H1 (cell line): Measurements from ENCODE around the gene ZNF516. TPM values are rescaled to one million over a fixed set of nuclear protein-coding genes. Genes with fewer than 3 reads are reported as not detected.
"Not testable (repeated sequence)": the region's sequence is repeated elsewhere in the genome, so short reads cannot be mapped to it uniquely, and the experiment has no call there.

Experiments used
- CTCF ChIA-PET: fragments of 300-600 bp; sonication (Branson Sonifier 250); formaldehyde crosslinking; loops from one replicate; lab custom pipeline; 2021; ENCODE audit not compliant: partially characterized antibody; lab: Charles Lee
- POLR2A ChIA-PET: fragments of 300-600 bp; sonication (Branson Sonifier 250); formaldehyde crosslinking; loops from one replicate; lab custom pipeline; 2021; ENCODE audit warnings: inconsistent platforms; ENCODE audit not compliant: partially characterized antibody; lab: Charles Lee
- DNase-seq, 2 experiments: peaks; one replicate each; pipeline versions ENCODE4 v3.0.0 to v3.0.0-alpha.2; 2010 to 2022; ENCODE audit warnings: low spot score in 2 of 2, low read depth in 1 of 2, mixed read lengths in 1 of 2
- FAIRE-seq: peaks from 2 replicates; lab custom pipeline; 2011; peaks lifted over from hg19 to GRCh38; lab: Jason Lieb, UNC
- H2AFZ ChIP-seq: 2 replicates; pipeline ENCODE4 v1.8.1; 2012; ENCODE audit warnings: low read length, inconsistent platforms
- H2AK5ac ChIP-seq: 2 replicates; pipeline ENCODE4 v1.6.1; 2013; ENCODE audit warnings: low read depth, low read length
- H2BK120ac ChIP-seq: replicated peaks from 2 replicates; pipeline ENCODE3; 2013; ENCODE audit warnings: low read depth, low read length, inconsistent platforms
- H2BK12ac ChIP-seq: 2 replicates; pipeline ENCODE4 v1.6.1; 2013; ENCODE audit warnings: low read depth, low read length
- H2BK15ac ChIP-seq: 2 replicates; pipeline ENCODE4 v1.6.1; 2013; ENCODE audit warnings: low read length
- H2BK20ac ChIP-seq: 2 replicates; pipeline ENCODE4 v1.6.1; 2013; ENCODE audit warnings: low read length
- H2BK5ac ChIP-seq: 2 replicates; pipeline ENCODE4 v1.6.1; 2013; ENCODE audit warnings: low read depth, low read length
- H3K14ac ChIP-seq: 2 replicates; pipeline ENCODE4 v1.6.1; 2013; ENCODE audit warnings: inconsistent platforms; ENCODE audit not compliant: insufficient read length
- H3K18ac ChIP-seq: 2 replicates; pipeline ENCODE4 v1.6.1; 2013; ENCODE audit warnings: low read length; ENCODE audit errors: extremely low read depth
- H3K23ac ChIP-seq: 2 replicates; pipeline ENCODE4 v1.6.1; 2013; ENCODE audit warnings: inconsistent platforms; ENCODE audit not compliant: insufficient read length
- H3K23me2 ChIP-seq: 2 replicates; pipeline ENCODE4 v1.6.1; 2013; ENCODE audit warnings: low read depth, low read length
- H3K27ac ChIP-seq: 2 replicates; pipeline ENCODE4 v1.6.1; 2011; ENCODE audit warnings: low read depth, low read length, inconsistent platforms
- H3K27me3 ChIP-seq, 4 experiments: replicated peaks in 1 of 4; 1 replicate in 1 of 4; 2 replicates in 3 of 4; pipeline versions ENCODE4 v1.6.1 to v1.8.1; 2011 to 2013; ENCODE audit warnings: low read length in 3 of 4, mild to moderate bottlenecking in 3 of 4, inconsistent platforms in 2 of 4, mixed read lengths in 2 of 4, moderate library complexity in 1 of 4; ENCODE audit not compliant: control insufficient read depth in 3 of 4, insufficient read depth in 3 of 4; ENCODE audit errors: extremely low read depth in 1 of 4
- H3K36me3 ChIP-seq, 4 experiments: 2 replicates each; pipeline versions ENCODE4 v1.6.1 to v1.8.1; 2011 to 2013; ENCODE audit warnings: mild to moderate bottlenecking in 4 of 4, low read length in 3 of 4, moderate library complexity in 2 of 4, control low read depth in 1 of 4, inconsistent platforms in 1 of 4; ENCODE audit not compliant: insufficient read depth in 4 of 4, control insufficient read depth in 2 of 4
- H3K4ac ChIP-seq: replicated peaks from 2 replicates; pipeline ENCODE3; 2013; ENCODE audit warnings: low read length, low read depth, mixed read lengths, inconsistent platforms; ENCODE audit not compliant: insufficient read length
- H3K4me1 ChIP-seq, 4 experiments: replicated peaks in 1 of 4; 1 replicate in 1 of 4; 2 replicates in 3 of 4; pipeline versions ENCODE4 v1.6.1 to v1.8.1; 2011 to 2013; ENCODE audit warnings: low read length in 3 of 4, inconsistent platforms in 2 of 4, mixed read lengths in 1 of 4; ENCODE audit not compliant: insufficient read depth in 4 of 4, control insufficient read depth in 3 of 4
- H3K4me2 ChIP-seq, 2 experiments: 2 replicates each; pipeline versions ENCODE4 v1.6.1 to v1.8.1; 2011 to 2013; ENCODE audit warnings: low read depth in 2 of 2, low read length in 2 of 2, control low read depth in 1 of 2, inconsistent platforms in 1 of 2, mild to moderate bottlenecking in 1 of 2; ENCODE audit not compliant: insufficient read depth in 1 of 2
- H3K4me3 ChIP-seq, 4 experiments: fragments of 200-600, 300-600 bp in 1 of 4; sonication (generic), shearing (Covaris generic), sonication (Bioruptor Twin) in 1 of 4; 2 replicates each; pipeline versions ENCODE4 v1.5.1 to v1.8.1; 2011 to 2016; ENCODE audit warnings: low read length in 4 of 4, low read depth in 3 of 4, control low read depth in 2 of 4, inconsistent platforms in 2 of 4, mild to moderate bottlenecking in 2 of 4, mixed read lengths in 1 of 4, moderate library complexity in 1 of 4; ENCODE audit not compliant: insufficient read depth in 2 of 4; ENCODE audit errors: extremely low read depth in 1 of 4
- H3K56ac ChIP-seq: replicated peaks from 2 replicates; pipeline ENCODE3; 2013; ENCODE audit warnings: low read depth, mild to moderate bottlenecking, mixed read lengths, low read length, inconsistent platforms; ENCODE audit not compliant: insufficient read length
- H3K79me1 ChIP-seq: 2 replicates; pipeline ENCODE4 v1.6.1; 2013; ENCODE audit warnings: low read depth, low read length, control low read depth
- H3K79me2 ChIP-seq, 2 experiments: 2 replicates each; pipeline versions ENCODE4 v1.6.1 to v1.8.1; 2012 to 2013; ENCODE audit warnings: low read length in 2 of 2, mild to moderate bottlenecking in 2 of 2, inconsistent platforms in 1 of 2; ENCODE audit not compliant: insufficient read depth in 2 of 2, control insufficient read depth in 1 of 2
- H3K9ac ChIP-seq, 4 experiments: replicated peaks in 1 of 4; 1 replicate in 1 of 4; 2 replicates in 3 of 4; pipeline versions ENCODE4 v1.6.1 to v1.8.1; 2011 to 2013; ENCODE audit warnings: low read depth in 3 of 4, low read length in 3 of 4, control low read depth in 2 of 4, mild to moderate bottlenecking in 2 of 4, moderate library complexity in 2 of 4, inconsistent platforms in 1 of 4; ENCODE audit errors: extremely low read depth in 1 of 4
- H3K9me3 ChIP-seq, 2 experiments: 2 replicates each; pipeline versions ENCODE4 v1.6.1 to v1.8.1; 2012 to 2013; ENCODE audit warnings: mild to moderate bottlenecking in 2 of 2, moderate library complexity in 2 of 2, control low read depth in 1 of 2, inconsistent platforms in 1 of 2, low read depth in 1 of 2, low read length in 1 of 2, mixed read lengths in 1 of 2; ENCODE audit not compliant: insufficient read depth in 2 of 2
- H4K20me1 ChIP-seq, 2 experiments: replicated peaks in 1 of 2; 2 replicates each; pipeline versions ENCODE3 to v1.8.1; 2011 to 2013; ENCODE audit warnings: inconsistent platforms in 2 of 2, low read length in 2 of 2, mild to moderate bottlenecking in 1 of 2; ENCODE audit not compliant: insufficient read depth in 2 of 2, control insufficient read depth in 1 of 2
- H4K5ac ChIP-seq: 2 replicates; pipeline ENCODE4 v1.6.1; 2013; ENCODE audit warnings: low read length, low read depth, mixed read lengths, inconsistent platforms; ENCODE audit not compliant: insufficient read length
- H4K8ac ChIP-seq: 2 replicates; pipeline ENCODE4 v1.8.0; 2013; ENCODE audit warnings: mild to moderate bottlenecking, moderate library complexity, low read length, inconsistent platforms; ENCODE audit not compliant: insufficient read depth; ENCODE audit errors: extremely low read depth
- H4K91ac ChIP-seq: replicated peaks from 2 replicates; pipeline ENCODE3; 2013; ENCODE audit warnings: low read length, mixed read lengths, inconsistent platforms; ENCODE audit not compliant: insufficient read length
- GABPA ChIP-seq: IDR thresholded peaks from 2 replicates; pipeline ENCODE4 v1.6.1; 2011; ENCODE audit warnings: mild to moderate bottlenecking, low read length, moderate library complexity, borderline replicate concordance; ENCODE audit not compliant: insufficient read depth
- GTF2F1 ChIP-seq: IDR thresholded peaks from 2 replicates; pipeline ENCODE4 v1.6.1; 2012; ENCODE audit warnings: low read depth, low read length, improper control_type of control experiment, borderline replicate concordance
- KDM1A ChIP-seq: fragments of 200-600, 300-600 bp; sonication (generic); IDR thresholded peaks from 2 replicates; pipeline ENCODE4 v1.7.1; 2016; ENCODE audit warnings: mild to moderate bottlenecking, low read length, borderline replicate concordance
- NANOG ChIP-seq: IDR thresholded peaks from 2 replicates; pipeline ENCODE4 v1.6.1; 2011; ENCODE audit warnings: low read length, low read depth, mild to moderate bottlenecking, inconsistent platforms; ENCODE audit not compliant: insufficient read depth, poor library complexity, severe bottlenecking
- NRF1 ChIP-seq: IDR thresholded peaks from 2 replicates; pipeline ENCODE4 v1.6.1; 2011; ENCODE audit warnings: mild to moderate bottlenecking, low read depth, low read length, improper control_type of control experiment
- WGBS, 2 experiments: shearing (Covaris generic) in 1 of 2; methylation state at CpG; one replicate each; pipeline versions ENCODE4 v1.1.6 to v1.1.7; 2013 to 2015; ENCODE audit warnings: low lambda C conversion rate in 2 of 2, mixed read lengths in 2 of 2, inconsistent platforms in 1 of 2, low coverage in 1 of 2, missing lambda C conversion rate in 1 of 2; ENCODE audit not compliant: insufficient replicate concordance in 2 of 2, insufficient coverage in 1 of 2, insufficient read length in 1 of 2; ENCODE audit errors: extremely low coverage in 1 of 2, missing lambda C conversion rate in 1 of 2; 5-methylcytosine and 5-hydroxymethylcytosine counted together
- polyA plus RNA-seq, 7 experiments: library from polyadenylated mRNA; depleted of rRNA in 3 of 7; stranded (reverse) in 5 of 7; unstranded in 2 of 7; fragments of >200 nt in 5 of 7; fragments of 200-250 nt in 2 of 7; gene quantifications; 1 replicate in 5 of 7; 2 replicates in 1 of 7; 4 replicates in 1 of 7; pipeline versions ENCODE4 v1.2.1 to v1.2.3, GENCODE V29; 2011 to 2013; ENCODE audit warnings: missing spikeins in 2 of 7, mixed read lengths in 2 of 7
- total RNA-seq: library from RNA; stranded (reverse); fragmentation: NEBNext Ultra II Directional; extraction: Animal tissue kit (Norgen Biotek cat#: 25700); gene quantifications from 2 replicates; pipeline ENCODE4 v1.2.1, GENCODE V29; 2021
- TF ChIP-seq, protein P1 (sequence below): IDR thresholded peaks from 2 replicates; pipeline ENCODE4 v1.6.1; 2012; ENCODE audit warnings: low read length, inconsistent platforms

The ZNF516 gene
- total and polyA plus RNA-seq, 2 of the 8 experiments (the other 6 are each of a cell fraction or from before 2014, with no cell fraction given), result 7.3 to 17.0 TPM

DNA sequence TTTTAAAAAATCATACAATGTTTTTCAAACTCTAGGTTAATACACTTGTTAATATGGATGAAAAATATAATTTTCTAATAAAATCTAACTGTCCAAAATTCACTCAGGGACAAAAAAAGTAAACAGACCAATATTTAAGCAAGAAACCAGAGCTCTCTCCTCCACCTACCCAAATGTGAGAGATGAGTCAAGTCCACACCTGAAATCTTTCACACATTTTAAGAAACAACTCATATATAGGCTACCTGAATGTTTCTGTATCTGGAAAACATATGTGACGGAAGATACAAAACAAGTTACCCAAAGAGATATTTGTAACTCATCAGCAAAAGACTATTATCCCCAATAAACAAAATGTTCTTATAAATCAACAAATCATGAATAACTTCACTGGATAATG, 20.2 kb downstream of the ZNF516 start (continued):
- TF ChIP-seq, protein P1, sequence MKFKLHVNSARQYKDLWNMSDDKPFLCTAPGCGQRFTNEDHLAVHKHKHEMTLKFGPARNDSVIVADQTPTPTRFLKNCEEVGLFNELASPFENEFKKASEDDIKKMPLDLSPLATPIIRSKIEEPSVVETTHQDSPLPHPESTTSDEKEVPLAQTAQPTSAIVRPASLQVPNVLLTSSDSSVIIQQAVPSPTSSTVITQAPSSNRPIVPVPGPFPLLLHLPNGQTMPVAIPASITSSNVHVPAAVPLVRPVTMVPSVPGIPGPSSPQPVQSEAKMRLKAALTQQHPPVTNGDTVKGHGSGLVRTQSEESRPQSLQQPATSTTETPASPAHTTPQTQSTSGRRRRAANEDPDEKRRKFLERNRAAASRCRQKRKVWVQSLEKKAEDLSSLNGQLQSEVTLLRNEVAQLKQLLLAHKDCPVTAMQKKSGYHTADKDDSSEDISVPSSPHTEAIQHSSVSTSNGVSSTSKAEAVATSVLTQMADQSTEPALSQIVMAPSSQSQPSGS, result no peak
- TF ChIP-seq GABPA, result no peak
- TF ChIP-seq NRF1, result no peak
- TF ChIP-seq NANOG, result no peak
- no peak for TF ChIP-seq KDM1A
- no peak for TF ChIP-seq GTF2F1

GRCh38 chr18:76473521-76473920, 21.5 kb downstream of the ZNF516 start:
- H3K4me3 ChIP-seq, H2BK5ac ChIP-seq, H3K56ac ChIP-seq, H3K9ac ChIP-seq, H2BK120ac ChIP-seq, H3K14ac ChIP-seq, H2AFZ ChIP-seq, H4K91ac ChIP-seq, H3K18ac ChIP-seq, DNase-seq, H3K36me3 ChIP-seq, H3K4me2 ChIP-seq, H3K27me3 ChIP-seq, H3K23ac ChIP-seq, H2BK12ac ChIP-seq, H2BK20ac ChIP-seq, H2BK15ac ChIP-seq, H2AK5ac ChIP-seq, H3K4ac ChIP-seq, H3K4me1 ChIP-seq, POLR2A ChIA-PET, FAIRE-seq, H4K8ac ChIP-seq, H4K20me1 ChIP-seq, H3K23me2 ChIP-seq, H3K27ac ChIP-seq, H4K5ac ChIP-seq, H3K9me3 ChIP-seq, H3K79me1 ChIP-seq: not testable (repeated sequence)
- H3K79me2 ChIP-seq, result peaks cover 0 to 34% of the 10 kb centered on the region in 2 experiments; a peak in 3 of 4 replicates
- 95% methylated on average over 9 of the region's 9 CpGs; no CpG with 5 or more reads in 1 of the 2 experiments for WGBS, 2 experiments
- CTCF ChIA-PET, result interaction anchor here (0.6 to 2.6 kb wide), 4 partner anchors 8 to 1821 kb away, joined by 3 to 6 read pairs (median 3); no protein-coding TSS in a partner anchor
